HG03095 (cell line): Measurements from ENCODE around the gene MKS1.

Experiments used
- ATAC-seq: cut with Tn5 transposase; IDR thresholded peaks from one replicate; pipeline ENCODE4 v1.9.1; 2021; ENCODE audit warnings: moderate library complexity; ENCODE audit not compliant: unreplicated experiment

Gene MKS1

DNA sequence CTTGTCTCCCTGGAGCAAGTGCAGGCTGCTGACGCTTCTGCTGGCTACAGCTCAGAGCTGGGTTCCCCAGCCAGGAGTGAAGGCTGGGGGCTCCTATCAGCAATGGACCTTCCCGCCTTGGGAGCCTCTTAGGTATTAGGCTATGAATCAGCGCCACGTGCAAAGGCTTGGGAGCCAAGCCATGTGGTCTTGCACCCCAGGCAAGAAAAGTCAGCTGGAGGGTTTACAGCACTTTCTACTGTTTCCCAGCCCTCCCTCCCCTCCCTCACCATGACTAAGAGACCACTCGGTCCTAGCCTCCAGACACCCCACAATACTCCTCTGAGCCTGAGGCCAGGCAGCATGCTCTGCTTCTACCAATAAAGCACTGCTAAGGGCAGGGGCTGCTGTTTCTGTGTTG is 14.3 kb downstream of the MKS1 start:
- ATAC-seq = no peak

DNA sequence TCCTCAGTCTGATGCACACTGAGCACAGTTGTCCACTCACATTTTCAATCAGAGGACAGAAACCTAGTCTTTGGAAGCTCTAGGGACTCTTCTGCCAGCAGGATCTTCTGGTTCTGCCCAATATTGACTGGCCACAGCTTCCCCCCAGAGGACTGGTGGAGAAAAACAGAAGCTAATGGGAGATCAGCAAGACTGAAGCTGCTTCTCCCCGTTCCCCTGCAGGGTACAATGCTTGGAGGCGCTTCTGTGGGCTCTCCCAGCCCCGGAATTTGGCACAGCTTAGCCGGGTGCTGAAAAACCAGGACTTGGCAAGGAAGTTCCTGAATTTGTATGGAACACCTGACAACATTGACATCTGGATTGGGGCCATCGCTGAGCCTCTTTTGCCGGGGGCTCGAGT is 16.2 kb downstream of the MKS1 start:
- ATAC-seq = no peak

DNA sequence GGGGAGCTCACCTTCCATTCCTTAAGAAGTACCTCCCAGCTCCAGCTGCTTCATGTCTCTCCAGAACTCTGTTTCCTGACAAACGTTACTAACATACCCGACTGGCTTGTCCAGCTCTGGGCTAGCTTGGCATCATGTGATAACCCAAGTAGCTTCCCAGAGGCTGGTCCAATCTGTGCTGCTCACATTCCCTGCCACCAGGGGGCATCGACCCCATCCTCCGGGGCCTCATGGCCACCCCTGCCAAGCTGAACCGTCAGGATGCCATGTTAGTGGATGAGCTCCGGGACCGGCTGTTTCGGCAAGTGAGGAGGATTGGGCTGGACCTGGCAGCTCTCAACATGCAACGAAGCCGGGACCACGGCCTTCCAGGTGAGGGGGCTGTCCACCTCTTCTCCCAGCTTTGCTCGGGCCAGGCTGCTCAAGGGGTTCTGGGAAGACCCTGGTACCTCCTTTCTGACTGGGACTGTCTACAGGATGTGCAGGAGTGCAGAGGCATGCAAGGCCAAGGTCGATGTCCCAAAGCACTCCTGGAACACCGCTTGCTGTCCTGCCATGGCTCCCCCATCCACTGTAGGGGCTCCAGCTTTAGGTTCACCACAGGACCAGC is 18.9 kb downstream of the MKS1 start:
- ATAC-seq = no peak

DNA sequence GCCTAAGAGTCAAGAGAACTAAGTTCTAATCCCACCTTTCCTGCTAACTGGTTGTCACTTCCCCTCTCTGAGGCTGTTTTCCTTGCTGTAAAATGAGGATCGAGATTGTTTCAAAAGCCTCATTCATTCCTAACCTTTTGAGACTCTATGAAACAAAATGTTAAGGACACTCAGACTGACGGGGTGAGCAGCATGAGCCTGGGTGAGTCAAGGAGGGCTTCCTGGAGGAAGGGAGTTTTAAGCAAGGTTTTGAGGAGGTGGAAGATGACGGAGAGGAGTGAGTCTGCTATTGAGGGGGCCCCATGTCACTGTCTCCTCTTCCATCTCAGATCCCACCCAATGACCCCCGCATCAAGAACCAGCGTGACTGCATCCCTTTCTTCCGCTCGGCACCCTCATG is 22.4 kb downstream of the MKS1 start:
- ATAC-seq = no peak

DNA sequence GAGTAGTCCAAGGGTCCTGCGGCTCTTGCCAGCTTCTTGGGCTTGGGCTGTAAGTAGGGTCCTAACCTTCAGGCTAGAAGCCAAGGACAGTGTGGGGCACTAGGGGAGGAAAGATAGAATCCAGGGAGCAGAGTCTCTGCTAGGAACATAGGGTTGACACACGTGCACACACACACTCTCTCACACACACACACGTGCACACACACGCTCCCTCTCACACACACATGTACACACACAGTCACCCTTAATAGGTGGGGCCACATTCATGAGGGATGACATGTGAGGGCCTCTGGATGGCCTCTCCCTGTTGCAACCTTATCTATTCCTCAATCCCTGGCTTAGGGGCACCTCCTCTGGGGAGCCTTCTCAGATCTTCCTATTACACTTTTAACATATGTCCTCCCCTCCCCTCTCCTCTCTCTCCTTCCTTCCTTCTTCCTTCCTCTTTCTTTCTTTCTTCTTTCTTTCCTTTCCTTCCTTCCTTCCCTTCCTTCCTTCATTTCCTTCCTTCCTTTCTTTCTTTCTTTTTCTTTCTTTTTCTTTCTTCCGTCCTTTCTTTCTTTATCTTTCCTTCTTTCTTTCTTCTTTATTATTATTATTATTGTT is 23.4 kb downstream of the MKS1 start:
- no peak for ATAC-seq

DNA sequence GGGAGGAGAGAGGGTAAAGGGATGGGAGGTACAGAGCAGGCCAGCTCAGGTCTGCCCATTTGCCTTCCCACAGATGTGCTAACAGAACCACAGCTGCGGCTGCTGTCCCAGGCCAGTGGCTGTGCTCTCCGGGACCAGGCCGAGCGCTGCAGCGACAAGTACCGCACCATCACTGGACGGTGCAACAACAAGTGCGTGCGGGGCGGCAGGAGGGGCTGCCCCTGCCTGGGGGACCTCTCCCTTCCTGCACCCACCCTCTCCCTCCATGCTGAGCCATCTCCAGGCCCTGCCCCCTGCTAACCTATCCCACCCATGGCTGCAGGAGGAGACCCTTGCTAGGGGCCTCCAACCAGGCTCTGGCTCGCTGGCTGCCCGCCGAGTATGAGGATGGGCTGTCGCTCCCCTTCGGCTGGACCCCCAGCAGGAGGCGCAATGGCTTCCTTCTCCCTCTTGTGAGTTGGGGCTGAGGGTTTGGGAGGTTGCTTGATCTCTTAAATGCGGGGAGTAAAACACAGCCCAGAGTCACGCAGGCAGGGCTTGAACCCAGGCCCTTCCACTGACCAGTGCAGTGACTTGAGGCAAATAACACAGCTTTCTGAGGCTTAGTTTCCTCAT is 25.3 kb downstream of the MKS1 start:
- ATAC-seq = no peak

DNA sequence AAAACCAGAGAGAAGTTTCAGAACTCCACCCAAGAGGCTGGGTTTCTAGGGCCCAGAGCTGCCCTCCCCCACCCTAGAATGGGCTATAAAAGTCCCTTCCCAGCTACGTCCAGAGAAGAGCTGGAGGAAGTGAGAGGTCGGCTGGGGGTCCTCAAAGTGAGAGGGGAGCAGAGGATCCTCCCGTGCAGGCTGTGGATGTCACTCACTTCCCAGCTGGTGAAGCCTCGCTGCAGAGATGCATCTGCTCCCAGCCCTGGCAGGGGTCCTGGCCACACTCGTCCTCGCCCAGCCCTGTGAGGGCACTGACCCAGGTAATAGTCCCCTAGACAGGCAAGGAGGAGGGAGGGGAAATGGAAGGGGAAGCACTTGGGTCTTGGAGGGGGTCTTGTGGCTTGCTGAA is 26.4 kb downstream of the MKS1 start, which contains the start of gene EPX:
TSS of gene EPX (plus strand) at position 115 of the 400 bp plus-strand sequence. CDS start at position 236, 121 bp downstream.
- no peak for ATAC-seq

DNA sequence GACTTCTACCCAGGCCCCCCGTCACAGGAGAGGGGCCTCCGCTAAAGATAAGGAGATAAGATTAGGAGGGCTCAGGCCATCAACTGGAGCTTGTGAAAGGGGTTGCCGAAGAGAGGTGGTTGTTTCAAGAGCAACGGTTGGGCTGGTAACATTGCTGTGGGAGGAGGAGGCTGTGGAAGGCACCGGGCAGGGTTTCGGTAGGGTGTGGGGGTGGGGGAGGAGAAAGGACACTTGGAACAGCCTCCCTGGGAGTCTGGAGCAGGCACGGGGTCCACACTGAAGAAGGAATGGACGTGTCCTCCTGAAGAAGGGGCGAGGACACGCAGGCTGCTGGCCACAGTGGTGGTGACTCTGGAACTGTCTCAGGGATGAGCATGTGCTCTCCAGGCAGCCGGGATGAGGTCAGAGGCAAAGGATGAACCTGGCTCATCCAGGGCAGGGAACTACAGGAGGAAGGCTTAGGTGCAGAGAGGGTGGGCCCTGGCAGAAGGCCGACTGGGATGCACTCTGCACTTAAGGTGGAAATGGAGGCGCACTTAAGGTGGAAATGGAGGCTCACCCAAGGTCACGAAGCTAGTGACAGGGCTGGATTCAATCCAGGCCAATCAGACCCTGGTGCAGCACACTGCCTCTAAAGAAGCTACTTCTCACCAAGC is 27.7 kb downstream of the MKS1 start:
- ATAC-seq = no peak

DNA sequence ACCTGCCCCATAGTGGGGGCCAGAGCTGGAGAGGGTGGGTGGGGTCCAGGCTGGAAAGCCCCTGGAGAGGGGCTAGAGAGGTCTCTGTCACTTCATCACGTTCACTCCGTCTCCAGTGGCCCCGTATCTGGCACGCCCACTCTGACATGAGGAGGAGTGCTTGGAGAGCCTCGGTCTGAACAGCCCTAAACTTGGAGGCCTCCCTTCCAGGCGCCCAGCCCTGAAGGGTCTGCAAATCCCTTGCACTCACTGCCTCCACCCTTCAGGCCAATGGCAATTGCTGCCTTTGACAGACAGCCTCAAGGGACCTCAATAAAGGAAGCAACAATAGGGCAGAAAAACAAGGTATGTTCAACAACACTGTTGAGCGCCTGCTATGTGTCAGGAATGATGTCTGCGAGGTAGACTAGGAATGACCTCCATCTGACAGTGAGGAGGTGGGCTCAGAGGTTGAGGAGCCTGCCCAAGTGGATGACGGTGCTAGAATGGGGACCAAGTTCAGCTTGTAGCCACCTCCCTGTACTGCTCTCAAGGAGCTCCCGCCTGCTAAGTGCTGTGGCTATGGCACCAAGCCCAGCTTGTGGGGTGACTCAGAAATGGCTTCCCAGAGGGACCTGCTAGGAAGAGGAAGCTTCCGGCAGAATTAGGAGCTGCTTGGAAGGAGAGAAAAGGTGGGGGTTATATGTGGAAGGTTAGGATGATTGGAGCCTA is 29.5 kb downstream of the MKS1 start:
- no peak for ATAC-seq

DNA sequence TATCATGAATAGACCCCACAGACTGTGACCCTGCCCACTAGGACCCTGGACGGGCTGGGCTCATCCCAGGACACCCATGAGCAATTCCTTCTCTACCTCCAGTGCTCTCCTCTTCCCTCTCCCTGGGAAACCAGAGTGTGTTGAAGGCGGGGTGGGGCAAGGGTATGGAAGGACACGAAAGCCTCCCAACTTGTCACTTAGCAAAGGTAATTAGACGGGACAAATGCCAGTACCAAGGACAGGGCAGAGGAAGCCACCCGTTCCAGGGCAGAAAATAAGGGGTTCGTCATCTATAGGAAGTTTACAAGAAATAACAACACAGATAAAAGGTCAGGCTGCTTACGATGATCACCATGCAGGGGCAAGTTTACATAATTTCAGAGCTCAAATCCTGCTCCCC is 31.4 kb downstream of the MKS1 start:
- no peak for ATAC-seq

DNA sequence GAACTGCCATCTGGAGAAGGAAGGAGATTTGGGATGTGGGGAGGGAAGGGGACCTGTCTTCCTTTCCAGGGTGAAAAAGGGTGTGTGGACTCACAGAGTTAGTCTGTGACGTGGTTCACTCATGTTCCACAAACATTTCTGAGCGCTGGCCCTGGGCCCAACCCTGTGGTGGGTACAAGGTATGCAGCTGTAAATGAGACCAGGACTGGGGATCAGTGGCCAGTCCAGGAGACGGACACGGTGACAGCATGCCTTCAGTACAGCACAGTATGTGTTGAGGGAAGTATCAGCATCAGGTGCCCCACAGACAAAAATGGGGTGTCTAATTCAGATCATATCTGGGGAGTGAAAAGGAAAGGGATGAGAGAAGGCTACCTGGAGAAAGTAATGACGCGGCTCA is 32.0 kb downstream of the MKS1 start:
- no peak for ATAC-seq

DNA sequence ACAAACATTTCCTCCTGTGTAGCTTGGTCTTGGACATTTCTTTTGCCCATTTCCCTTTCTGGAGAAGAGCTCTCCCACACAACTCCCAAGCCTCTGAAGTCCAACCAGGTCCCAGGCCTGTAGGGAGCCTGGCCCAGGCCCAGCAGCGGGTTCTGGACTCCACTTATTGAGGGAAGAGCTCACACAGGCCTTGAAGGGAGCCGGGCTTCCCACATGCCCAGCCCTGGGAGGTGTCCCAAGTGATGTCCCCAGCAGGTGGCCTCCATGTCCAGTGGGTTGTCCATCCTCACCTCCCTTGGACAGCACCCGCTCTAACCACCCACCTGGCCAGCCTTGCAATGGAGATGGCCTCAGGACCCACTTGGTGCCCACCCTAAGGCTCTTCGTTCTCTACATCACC is 32.5 kb downstream of the MKS1 start:
- no peak for ATAC-seq

DNA sequence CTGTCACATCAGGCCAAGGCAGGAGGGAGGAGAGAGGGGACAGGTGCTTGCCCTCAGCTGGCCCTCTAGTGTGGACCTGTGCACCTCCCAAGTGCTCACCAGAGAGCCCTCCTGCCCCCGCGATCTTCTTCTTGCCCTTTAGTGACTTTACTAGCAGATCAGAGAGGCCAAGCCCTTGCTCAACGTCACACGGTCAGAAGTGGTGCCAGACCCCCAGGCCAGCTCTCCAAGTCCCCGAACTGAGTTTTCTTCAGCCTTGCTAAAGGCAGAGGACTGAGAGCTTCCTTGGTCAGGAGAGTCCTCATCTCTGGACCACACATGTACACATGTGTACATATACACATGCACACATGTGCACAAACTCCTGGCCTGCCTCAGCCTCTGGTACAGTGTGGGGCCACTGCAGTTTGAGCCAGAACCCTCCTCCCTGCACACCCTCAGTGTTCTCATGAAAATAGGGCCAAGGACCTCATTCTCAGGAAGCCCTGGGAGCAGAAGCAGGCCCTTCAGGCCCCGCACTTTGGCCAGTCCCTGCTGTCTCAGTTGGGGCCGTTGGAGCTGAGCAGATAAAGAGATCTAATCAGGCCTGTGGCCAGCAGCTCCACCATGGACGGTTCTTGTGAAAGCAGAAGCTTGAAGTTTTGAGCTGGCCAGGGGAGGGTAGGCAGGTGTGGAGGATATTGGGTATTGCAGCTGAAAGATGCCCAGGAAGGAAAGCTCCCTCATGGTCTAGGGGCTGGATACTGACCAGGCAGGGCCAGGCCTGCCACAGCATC is 33.9 kb downstream of the MKS1 start:
- ATAC-seq = no peak

DNA sequence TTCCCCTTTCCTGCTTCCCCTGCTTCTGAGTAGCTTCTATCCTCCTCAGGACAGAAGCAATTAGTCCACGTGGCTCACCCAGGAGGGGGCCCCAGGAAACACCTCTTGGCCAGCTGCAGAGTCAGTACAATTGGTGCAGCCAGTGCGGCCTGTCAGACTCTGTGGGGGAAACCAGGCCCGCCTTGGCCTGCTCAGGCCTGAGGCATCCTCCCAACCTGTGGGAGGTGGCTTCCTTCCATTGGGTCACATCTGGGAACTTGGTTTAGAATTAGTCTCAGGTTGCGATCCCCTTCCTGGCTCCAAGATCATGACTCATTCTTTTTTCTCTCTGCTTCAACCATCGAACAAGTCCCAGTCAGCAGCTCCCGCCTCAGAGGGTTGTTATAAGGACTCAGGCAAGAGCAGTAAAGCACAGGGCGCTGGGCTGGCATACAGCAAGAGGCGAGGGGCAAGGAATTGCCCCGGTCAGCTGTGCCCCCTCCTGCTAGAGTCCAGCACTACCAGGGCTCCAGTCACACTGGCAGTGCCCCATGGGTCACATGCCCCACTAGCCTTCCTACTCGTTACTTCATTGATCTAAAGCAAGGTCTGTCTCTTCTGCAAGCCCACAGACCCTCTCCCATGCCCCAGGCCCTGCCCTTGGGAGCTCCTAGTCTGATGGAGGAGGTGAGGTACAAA is 34.6 kb downstream of the MKS1 start:
- ATAC-seq = no peak

DNA sequence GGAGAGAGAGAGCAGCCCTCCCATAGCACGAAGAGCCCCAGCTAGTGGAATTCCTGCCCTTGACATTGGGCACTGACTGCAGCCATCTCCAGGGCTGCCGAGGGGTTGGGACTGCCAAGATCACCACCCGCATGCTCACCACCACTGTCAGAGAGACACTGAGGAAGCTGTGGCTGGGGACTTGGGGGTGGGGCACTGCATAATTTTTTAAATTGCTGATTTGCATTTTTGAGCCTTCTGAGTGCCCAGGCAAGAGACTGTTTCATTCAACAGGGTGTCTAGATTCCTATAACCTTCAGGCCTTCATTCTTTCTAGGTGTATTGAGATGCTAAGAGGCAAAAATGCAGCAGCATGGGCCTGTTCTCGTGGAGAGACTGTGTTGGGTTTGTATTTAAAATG is 35.5 kb downstream of the MKS1 start:
- ATAC-seq = no peak

DNA sequence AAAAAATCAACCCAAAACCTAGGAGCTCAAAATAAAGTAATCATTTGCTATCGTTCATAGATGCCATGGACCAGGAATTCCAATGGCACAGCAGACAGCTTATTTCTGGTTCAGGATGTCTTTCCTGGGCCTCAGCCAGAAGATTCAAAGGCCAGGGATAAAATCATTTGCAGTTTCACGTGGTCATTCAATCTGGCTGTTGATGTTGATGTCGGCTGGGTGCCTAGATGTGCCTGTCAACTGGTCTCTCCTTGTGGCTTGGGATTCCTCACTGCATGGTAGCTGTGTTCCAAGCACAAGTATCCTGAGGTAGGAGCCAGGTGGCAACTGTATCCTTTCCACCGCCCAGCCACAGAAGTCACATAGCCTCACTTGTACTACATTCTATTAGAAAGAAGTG is 37.3 kb downstream of the MKS1 start:
- ATAC-seq = no peak

DNA sequence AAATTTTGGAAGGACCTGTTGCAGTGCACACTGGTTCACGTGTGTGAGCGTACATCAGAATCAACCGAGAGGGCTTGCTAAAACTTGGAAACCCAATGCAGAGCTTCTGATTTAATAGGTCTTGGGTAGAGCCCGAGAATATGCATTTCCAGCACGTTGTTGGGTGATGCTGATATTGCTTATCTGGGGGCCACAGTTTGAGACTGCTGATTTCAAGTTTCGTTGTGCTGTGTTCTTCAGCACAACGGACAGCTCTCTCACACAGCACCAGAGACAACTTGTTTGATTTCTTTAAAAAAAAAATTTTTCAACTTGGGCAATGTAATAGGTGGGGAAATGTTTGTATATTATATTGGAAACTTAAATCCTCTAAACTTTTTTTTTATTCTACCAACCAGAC is 42.9 kb downstream of the MKS1 start:
- no peak for ATAC-seq

DNA sequence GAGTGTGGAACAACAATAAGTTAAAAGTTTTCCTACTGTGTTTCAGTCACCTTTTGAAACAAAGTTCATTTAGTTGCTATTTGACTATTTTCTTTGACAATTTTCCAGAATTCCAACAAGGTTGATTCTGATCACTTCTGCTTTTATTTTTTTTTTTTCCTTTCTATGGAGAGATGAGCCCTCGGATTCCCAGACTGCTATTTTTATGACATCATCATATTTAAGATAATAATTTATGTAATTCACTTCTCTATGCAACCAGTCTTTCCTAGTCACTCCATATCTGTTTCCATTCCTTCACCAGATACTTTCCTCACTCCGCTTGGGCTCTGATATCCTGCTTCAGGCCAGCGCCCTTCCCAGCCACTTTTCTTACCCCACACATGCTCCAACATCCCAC is 44.2 kb downstream of the MKS1 start:
- no peak for ATAC-seq

DNA sequence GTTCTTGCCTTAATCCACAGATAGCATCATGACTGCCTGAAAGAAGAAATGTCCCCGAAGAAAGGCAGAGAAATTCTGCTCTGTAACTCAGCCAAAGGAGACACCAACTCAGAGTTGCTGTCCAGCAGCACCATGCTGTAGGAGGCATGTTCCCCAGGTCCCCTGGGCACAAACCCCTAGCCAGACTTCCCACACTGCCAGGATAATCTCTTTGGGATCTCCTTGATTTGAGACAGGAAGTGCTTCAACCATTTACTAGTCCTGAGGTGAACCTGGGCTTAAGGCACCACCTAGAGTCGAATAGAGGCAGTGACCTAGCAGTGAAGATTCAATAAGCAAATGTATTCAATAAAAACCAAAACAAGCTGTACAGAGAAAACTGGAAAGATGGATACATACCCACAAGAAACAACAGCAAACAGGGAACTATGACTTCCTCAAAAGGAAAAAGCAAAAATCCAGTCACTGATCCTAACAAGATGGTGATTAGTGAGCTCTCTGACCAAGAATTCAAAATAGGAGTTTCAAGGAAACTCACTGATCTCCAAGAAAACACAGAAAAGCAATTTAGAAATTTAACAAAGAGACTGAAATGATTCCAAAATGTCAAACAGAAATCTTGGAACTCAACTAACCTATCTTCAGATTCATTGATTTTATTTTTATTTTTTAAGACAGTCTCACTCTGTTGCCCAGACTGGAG is 46.5 kb downstream of the MKS1 start:
- ATAC-seq = no peak

DNA sequence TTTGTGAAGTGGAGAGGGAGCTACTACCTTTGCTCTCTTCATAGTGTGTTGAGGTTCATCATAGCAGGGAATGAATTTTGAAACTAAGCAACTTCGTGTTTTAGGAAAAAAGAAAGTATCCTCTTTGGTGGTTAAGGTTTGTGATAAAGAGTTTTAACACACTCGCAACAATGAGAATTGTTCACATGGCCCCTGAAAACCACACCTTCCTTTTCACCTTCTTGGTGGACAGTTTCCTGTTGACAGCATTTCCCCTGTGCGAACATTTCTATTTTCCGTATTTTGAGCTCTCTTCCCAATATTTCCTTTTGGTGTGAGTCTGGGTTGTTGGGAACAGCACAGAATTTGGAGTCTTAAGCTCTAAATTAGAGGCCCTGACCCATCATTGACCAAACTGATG is 48.4 kb downstream of the MKS1 start:
- ATAC-seq = no peak
